ENCODE measurements around the gene SLC2A3.
"Not testable (repeated sequence)": the region's sequence is repeated elsewhere in the genome, so short reads cannot be mapped to it uniquely, and the experiment has no call there.

Gene SLC2A3

GRCh38 chr12:7935590-7936581 is at the start of gene SLC2A3:
TSS of gene SLC2A3 (minus strand) at chr12:7936187. CDS start at chr12:7936034, 153 bp downstream.
- peak in 35 of 56 donors; percentile 6 to 63 (median 26) for DNase-seq

- no peak for DNase-seq
Measured at GRCh38 chr12:7984900-7985299, 48.9 kb upstream of the SLC2A3 start.

- not testable (repeated sequence) for DNase-seq
Measured at GRCh38 chr12:7983460-7983859, 47.5 kb upstream of the SLC2A3 start.

GRCh38 chr12:7983019-7983418 is 47.0 kb upstream of the SLC2A3 start:
- not testable (repeated sequence) for DNase-seq

GRCh38 chr12:7982332-7982735 is 46.3 kb upstream of the SLC2A3 start:
- not testable (repeated sequence) for DNase-seq

- no peak for DNase-seq
Measured at GRCh38 chr12:7981446-7981845, 45.5 kb upstream of the SLC2A3 start.

- not testable (repeated sequence) for DNase-seq
Measured at GRCh38 chr12:7977351-7978124, 41.6 kb upstream of the SLC2A3 start.

- no peak for DNase-seq
Measured at GRCh38 chr12:7973457-7973825, 37.5 kb upstream of the SLC2A3 start.

- DNase-seq, result no peak
Measured at GRCh38 chr12:7972734-7973456, 36.9 kb upstream of the SLC2A3 start.

- not testable (repeated sequence) for DNase-seq
Measured at GRCh38 chr12:7972269-7972668, 36.3 kb upstream of the SLC2A3 start.

- not testable (repeated sequence) for DNase-seq
Measured at GRCh38 chr12:7971765-7972164, 35.8 kb upstream of the SLC2A3 start.

- DNase-seq, result peak in 54 of 56 donors; percentile 10 to 80 (median 56)
Measured at GRCh38 chr12:7970475-7971252, 34.7 kb upstream of the SLC2A3 start.

- DNase-seq, result no peak
Measured at GRCh38 chr12:7966563-7966962, 30.6 kb upstream of the SLC2A3 start.

- not testable (repeated sequence) for DNase-seq
Measured at GRCh38 chr12:7964669-7965068, 28.7 kb upstream of the SLC2A3 start.

- DNase-seq, result no peak
Measured at GRCh38 chr12:7961395-7962178, 25.6 kb upstream of the SLC2A3 start.

- no peak for DNase-seq
Measured at GRCh38 chr12:7959701-7960121, 23.7 kb upstream of the SLC2A3 start.

- DNase-seq, result no peak
Measured at GRCh38 chr12:7959278-7959677, 23.3 kb upstream of the SLC2A3 start.

- not testable (repeated sequence) for DNase-seq
Measured at GRCh38 chr12:7954877-7955276, 18.9 kb upstream of the SLC2A3 start.

GRCh38 chr12:7954418-7954817 is 18.4 kb upstream of the SLC2A3 start:
- DNase-seq, result not testable (repeated sequence)

- not testable (repeated sequence) for DNase-seq
Measured at GRCh38 chr12:7953912-7954311, 17.9 kb upstream of the SLC2A3 start.
